Measurements from ENCODE around the gene CYP2B6.
"Not testable (repeated sequence)": the region's sequence is repeated elsewhere in the genome, so short reads cannot be mapped to it uniquely, and the experiment has no call there.

Gene CYP2B6

GRCh38 chr19:40981591-40981990 is 9.5 kb upstream of the CYP2B6 start:
- DNase-seq, result no peak

DNA sequence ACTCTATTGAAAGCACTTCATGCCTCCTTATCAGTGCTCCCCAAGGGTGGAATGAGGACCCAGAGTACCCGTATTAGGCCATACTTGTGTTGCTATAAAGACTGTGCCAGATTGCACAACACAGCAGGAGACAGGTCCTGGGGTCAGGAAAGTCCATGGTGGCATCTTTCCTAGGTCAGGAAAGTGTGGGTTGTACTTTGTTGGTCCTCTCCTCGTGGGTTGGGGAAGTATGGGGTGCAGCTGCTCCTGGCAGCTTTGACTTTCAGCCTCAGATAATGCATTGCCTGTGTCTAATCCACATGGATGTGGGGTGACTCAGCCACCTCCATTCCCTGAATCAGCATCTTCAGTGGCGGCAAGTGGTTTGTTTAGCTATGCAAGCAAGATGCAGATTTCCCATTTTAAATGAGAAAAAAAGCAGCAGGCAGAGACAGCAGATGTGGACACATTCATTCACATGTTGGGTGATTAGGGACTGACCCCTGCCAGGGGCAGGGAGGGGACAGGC is 8.4 kb upstream of the CYP2B6 start:
- DNase-seq, result no peak

GRCh38 chr19:40989453-40989852 is 1.6 kb upstream of the CYP2B6 start:
- no peak for DNase-seq

DNA sequence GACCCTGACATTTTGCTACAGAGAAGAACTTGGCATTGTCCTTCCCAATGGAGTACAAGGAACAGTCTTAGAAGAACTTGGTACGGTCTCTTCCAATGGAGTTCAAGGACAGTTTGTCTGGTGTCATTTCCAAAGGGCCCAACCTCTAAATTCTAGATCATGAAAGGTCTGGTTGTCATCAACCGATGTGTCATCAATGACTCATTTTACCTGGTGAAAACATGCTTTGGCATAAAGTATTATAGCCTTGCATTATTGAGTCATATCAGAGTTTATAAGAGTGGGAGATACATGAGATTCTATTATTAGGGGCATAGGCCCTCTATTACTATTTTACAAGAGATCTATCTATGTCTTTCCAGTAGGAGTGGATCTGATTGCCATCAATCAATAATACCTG is 4.3 kb downstream of the CYP2B6 start:
- DNase-seq, result no peak

GRCh38 chr19:40999018-40999417 is 7.9 kb downstream of the CYP2B6 start:
- DNase-seq, result not testable (repeated sequence)

DNA sequence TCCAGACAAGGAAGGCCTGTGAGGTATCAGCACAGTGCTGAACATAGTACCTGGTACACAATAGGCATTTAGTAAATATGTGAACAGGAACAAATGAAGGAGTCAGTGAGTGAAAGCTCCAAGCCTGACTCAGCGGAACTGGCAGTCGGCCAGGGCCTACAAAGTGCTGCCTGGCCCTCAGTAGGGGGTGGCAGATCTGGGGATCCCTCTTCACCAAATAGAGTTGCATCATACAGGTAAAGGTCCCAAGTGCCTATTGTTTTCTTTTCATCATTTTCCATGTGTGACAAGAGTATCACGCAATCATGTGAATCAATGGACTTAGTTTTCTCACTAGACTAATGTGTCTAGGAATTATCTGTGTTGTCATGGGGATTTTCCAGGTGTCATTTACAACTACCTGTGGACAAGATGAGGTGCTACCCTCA is 9.2 kb downstream of the CYP2B6 start:
- DNase-seq, result peak; percentile 54

DNA sequence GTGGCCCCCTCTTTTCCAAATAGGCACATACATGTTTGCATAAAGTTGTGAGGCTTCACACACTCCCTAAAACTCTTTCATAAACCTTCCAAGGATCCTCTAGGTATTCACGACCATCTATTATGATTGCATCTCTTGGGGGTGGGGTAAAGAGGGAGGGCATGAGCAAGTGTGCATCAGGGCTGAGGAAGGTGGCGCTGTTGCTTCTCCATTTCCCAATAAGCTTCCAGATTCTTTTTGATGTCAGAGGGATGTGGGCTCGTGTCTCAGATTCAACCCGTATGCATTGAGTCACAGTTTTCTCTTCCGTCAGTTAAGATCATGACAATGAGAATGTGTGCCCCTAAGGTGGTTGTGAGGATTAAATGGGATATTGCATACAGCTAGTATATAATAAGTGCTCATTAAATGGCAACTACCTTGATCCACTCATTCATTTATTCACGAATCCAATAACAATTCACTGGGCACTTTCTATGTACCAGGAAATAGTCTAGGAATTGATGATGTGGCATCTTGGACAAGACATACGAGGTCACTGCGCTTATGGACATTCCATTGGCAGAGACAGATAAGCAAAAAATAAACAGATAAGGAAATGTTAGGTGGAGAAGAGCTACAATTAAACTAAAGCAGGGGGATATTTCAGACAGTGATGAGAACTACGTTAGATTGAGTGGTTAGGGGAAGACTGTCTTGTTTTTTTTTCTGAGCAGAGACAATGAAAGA is 10.3 kb downstream of the CYP2B6 start:
- DNase-seq, result peak; percentile 23

- DNase-seq, result not testable (repeated sequence)
Observed at GRCh38 chr19:41003656-41004055, 12.6 kb downstream of the CYP2B6 start.

DNA sequence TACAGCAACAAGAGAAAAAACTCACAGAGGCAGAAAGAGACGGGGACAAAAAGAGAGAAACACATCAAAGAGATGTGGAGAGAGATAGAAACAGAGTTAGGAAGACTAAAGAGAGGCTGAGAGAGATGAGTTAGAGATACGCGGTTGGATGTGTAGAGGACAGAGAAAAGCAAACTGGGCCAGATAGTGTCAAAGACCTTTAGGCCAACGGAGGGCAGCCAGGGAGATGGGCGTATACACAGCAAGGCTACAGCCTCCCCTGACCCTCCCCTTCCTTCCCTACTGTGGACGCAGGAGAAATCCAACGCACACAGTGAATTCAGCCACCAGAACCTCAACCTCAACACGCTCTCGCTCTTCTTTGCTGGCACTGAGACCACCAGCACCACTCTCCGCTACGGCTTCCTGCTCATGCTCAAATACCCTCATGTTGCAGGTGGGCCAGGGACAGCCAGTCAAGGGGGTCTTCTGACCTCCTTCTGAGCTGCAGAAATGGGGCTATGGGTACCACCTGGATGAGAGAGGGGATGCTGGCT is 18.7 kb downstream of the CYP2B6 start:
- DNase-seq, result no peak

DNA sequence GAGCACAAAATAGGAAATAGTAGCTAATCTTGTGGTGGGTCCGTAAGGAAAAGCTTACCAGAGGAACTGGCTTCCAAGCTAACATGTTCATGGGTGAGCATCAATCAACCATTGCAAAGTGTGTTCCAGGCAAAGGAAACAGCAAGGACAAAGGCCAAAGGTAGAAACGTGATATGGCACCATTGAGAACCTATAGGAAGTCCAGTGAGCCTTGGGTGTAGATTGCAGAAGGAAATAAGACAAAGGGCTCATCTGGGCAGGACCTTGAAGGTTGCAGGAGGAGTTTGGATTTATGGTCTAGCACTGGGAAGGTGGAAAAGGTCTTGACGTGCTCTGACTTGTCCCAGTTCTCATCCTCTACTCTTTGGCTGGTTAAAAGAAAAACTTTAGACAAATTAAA is 22.3 kb downstream of the CYP2B6 start:
- DNase-seq, result no peak

GRCh38 chr19:41014643-41015042 is 23.6 kb downstream of the CYP2B6 start:
- DNase-seq, result no peak

GRCh38 chr19:41016488-41017071 is 25.5 kb downstream of the CYP2B6 start:
- DNase-seq, result no peak

GRCh38 chr19:41018736-41019290 is 27.7 kb downstream of the CYP2B6 start:
- DNase-seq, result no peak

GRCh38 chr19:41019346-41019745 is 28.3 kb downstream of the CYP2B6 start:
- no peak for DNase-seq

- no peak for DNase-seq
Observed at GRCh38 chr19:41023193-41023592, 32.1 kb downstream of the CYP2B6 start.

DNA sequence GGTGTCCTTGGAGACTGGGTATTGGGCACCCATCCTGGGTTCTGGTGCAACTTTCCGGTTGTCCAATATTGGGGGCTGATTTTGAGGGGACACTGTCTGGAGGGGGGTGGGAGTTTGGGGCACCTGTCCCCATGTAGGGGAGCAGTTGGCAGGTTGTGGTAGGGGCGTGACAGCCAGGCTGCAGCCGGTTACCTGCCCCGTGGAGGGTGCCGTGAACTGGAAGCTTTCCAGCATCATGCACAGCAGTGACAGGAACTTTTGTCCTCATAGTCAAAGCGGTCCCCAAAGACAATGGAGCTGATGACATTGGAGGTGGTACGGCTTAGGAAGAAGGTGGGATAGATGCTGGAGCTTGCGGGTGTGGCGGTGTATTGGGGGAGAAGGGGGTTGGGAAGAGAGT is 34.3 kb downstream of the CYP2B6 start:
- no peak for DNase-seq

DNA sequence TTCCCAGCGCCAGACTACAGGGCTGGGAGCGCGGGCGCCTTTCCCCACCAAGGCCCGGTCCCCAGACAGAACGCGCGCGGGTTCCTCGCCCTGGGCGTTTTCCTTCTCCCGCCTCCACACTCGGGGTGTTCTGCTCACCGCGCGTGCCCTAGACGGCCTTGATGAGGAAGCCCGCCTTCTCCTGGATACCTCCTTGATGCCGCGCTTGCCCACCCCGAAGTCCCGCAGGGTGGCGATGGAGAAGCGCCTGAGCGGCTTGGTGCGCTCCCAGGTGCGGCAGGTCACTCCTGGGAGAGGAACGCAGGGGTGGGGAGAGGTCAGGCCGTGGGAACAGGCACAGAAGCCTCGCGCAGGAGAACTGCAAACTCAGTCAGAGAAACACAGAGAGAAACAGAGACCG is 34.8 kb downstream of the CYP2B6 start:
- DNase-seq, result no peak

- DNase-seq, result no peak
Observed at GRCh38 chr19:41027273-41027967, 36.3 kb downstream of the CYP2B6 start.

- no peak for DNase-seq
Observed at GRCh38 chr19:41029524-41030432, 38.7 kb downstream of the CYP2B6 start.

- no peak for DNase-seq
Observed at GRCh38 chr19:41030651-41031050, 39.6 kb downstream of the CYP2B6 start.

DNA sequence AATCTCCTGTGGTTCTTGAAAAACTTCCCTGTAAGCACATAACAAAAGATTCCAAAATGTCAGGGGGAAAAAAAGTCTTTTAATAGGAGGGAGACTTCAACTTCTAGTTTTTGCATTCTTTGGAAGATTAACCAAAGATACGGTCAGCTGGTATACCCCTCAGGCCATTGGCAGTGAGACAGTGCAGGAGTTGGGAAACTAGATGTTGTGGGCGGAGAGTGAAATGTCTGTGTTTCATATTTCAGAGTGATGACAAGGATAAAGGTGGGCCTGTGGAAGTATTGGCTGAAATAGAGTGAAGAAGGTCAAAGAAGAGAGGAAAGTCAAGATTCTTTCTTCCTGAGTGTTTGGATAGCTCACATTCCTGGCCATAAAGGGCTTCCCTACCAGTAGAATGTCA is 40.8 kb downstream of the CYP2B6 start:
- no peak for DNase-seq

DNA sequence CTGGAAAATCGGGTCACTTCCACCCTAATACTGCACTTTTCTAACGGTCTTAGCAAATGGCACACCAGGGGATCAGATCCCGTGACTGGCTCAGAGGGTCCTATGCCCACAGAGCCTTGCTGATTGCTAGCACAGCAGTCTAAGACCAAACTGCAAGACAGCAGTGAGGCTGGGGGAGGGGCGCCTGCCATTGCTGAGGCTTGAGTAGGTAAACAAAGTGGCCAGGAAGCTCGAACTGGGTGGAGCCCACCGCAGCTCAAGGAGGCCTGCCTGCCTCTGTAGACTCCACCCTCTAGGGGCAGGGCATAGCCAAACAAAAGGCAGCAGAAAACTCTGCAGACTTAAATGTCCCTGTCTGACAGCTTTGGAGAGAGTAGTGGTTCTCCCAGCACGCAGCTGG is 42.2 kb downstream of the CYP2B6 start:
- DNase-seq, result not testable (repeated sequence)
